Gastrocnemius medialis (tissue), 4 donors: Measurements from ENCODE around the gene NOS2.

Experiments
- CTCF ChIP-seq, 5 experiments: fragments of 450-650 bp in 3 of 5; fragments of 200-600 bp in 2 of 5; sonication (generic) in 2 of 5; IDR thresholded peaks in 4 of 5; conservative IDR thresholded peaks in 1 of 5; 1 replicate in 4 of 5; 2 replicates in 1 of 5; pipeline ENCODE4 v1.5.1; 2016 to 2019; ENCODE audit warnings: antibody characterized with exemption in 5 of 5, mild to moderate bottlenecking in 3 of 5, moderate library complexity in 3 of 5
- POLR2A ChIP-seq, 2 donors: fragments of 450-650 bp; IDR thresholded peaks; one replicate each; pipeline ENCODE4 v1.6.1; 2017; ENCODE audit warnings: antibody characterized with exemption in 2 of 2, mild to moderate bottlenecking in 2 of 2, moderate library complexity in 2 of 2

- TF ChIP-seq CTCF (IDR thresholded peaks at IDR 0.05 in 4 of 5, conservative IDR thresholded peaks at IDR 0.05 in 1 of 5): no peak
- TF ChIP-seq POLR2A (IDR thresholded peaks at IDR 0.05): no peak
These were observed 45.1 kb upstream of the NOS2 start for GRCh38 chr17:27845264-27846041.
